GM23338 (cell line): Measurements from ENCODE around the gene MESD. TPM values are rescaled to one million over a fixed set of nuclear protein-coding genes. Genes with fewer than 3 reads are reported as not detected.

Experiments used
- ATAC-seq: fragments of 200-7000 bp; cut with Tn5 transposase; 3 replicates; pipeline ENCODE4 v1.9.1; 2020
- DNase-seq: peaks from one replicate; pipeline ENCODE4 v3.0.0-alpha.2; 2015; ENCODE audit warnings: low spot score
- H2AFZ ChIP-seq: fragments of 200-600 bp; sonication (generic); 2 replicates; pipeline ENCODE4 v1.8.0; 2016; ENCODE audit warnings: antibody characterized with exemption, mild to moderate bottlenecking, moderate library complexity
- H3F3A ChIP-seq: fragments of 200-600 bp; sonication (generic); replicated peaks from 2 replicates; pipeline ENCODE4 v1.8.0; 2017; ENCODE audit warnings: antibody characterized with exemption, mixed run types, low read depth
- H3K27ac ChIP-seq: fragments of 200-600 bp; sonication (generic); 2 replicates; pipeline ENCODE4 v1.6.1; 2016; ENCODE audit warnings: low read depth
- H3K27me3 ChIP-seq: fragments of 200-600 bp; sonication (generic); 2 replicates; pipeline ENCODE4 v1.8.0; 2016; ENCODE audit warnings: mild to moderate bottlenecking, mixed run types, moderate library complexity; ENCODE audit not compliant: insufficient read depth
- H3K36me3 ChIP-seq: fragments of 200-600 bp; sonication (generic); 2 replicates; pipeline ENCODE4 v1.8.0; 2016; ENCODE audit warnings: mild to moderate bottlenecking; ENCODE audit not compliant: insufficient read depth
- H3K4me1 ChIP-seq: fragments of 200-600 bp; sonication (generic); 2 replicates; pipeline ENCODE4 v1.8.0; 2016; ENCODE audit warnings: mild to moderate bottlenecking, moderate library complexity; ENCODE audit not compliant: insufficient read depth
- H3K4me2 ChIP-seq: fragments of 200-600 bp; sonication (generic); 2 replicates; pipeline ENCODE4 v1.7.1; 2017; ENCODE audit warnings: mixed run types
- H3K4me3 ChIP-seq: fragments of 200-600 bp; sonication (generic); 2 replicates; pipeline ENCODE4 v1.6.1; 2016; ENCODE audit warnings: mixed run types
- H3K79me2 ChIP-seq: fragments of 200-600 bp; sonication (generic); replicated peaks from 2 replicates; pipeline ENCODE4 v1.8.0; 2017; ENCODE audit warnings: mild to moderate bottlenecking; ENCODE audit not compliant: insufficient read depth
- H3K9me2 ChIP-seq: fragments of 200-600 bp; sonication (generic); 2 replicates; pipeline ENCODE4 v1.8.0; 2017; ENCODE audit not compliant: insufficient read depth
- H4K20me1 ChIP-seq: fragments of 200-600 bp; sonication (generic); replicated peaks from 2 replicates; pipeline ENCODE4 v1.8.0; 2017; ENCODE audit warnings: mild to moderate bottlenecking; ENCODE audit not compliant: insufficient read depth
- H3K27ac Mint-ChIP-seq: 2 replicates; pipeline ENCODE4 v1.8.0; 2020; ENCODE audit warnings: inconsistent platforms, mild to moderate bottlenecking, moderate library complexity, mixed read lengths
- H3K27me3 Mint-ChIP-seq: 3 replicates; pipeline ENCODE4 v1.8.0; 2022; ENCODE audit warnings: low read depth, mild to moderate bottlenecking, moderate library complexity, mixed read lengths, inconsistent platforms; ENCODE audit not compliant: insufficient read depth, poor library complexity
- H3K36me3 Mint-ChIP-seq: 3 replicates; pipeline ENCODE4 v1.8.0; 2021; ENCODE audit warnings: low read depth, mild to moderate bottlenecking, inconsistent platforms, moderate library complexity, mixed read lengths
- H3K4me1 Mint-ChIP-seq: 3 replicates; pipeline ENCODE4 v1.8.0; 2020; ENCODE audit warnings: mild to moderate bottlenecking, inconsistent platforms, mixed read lengths
- H3K4me3 Mint-ChIP-seq: 3 replicates; pipeline ENCODE4 v1.8.0; 2021; ENCODE audit warnings: moderate library complexity, mild to moderate bottlenecking, inconsistent platforms, mixed read lengths
- H3K9me3 Mint-ChIP-seq: 3 replicates; pipeline ENCODE4 v1.8.0; 2020; ENCODE audit warnings: moderate library complexity, mild to moderate bottlenecking, inconsistent platforms, mixed read lengths
- CREB1 ChIP-seq: fragments of 250-450 bp; sonication (Bioruptor Pico); IDR thresholded peaks from 2 replicates; pipeline ENCODE4 v1.5.0; 2020; ENCODE audit warnings: low read depth, mild to moderate bottlenecking, moderate library complexity
- EZH2 ChIP-seq: fragments of 200-600 bp; sonication (generic); IDR thresholded peaks from one replicate; pipeline ENCODE4 v1.8.0; 2017; ENCODE audit warnings: antibody characterized with exemption, mild to moderate bottlenecking, low read depth; ENCODE audit not compliant: unreplicated experiment
- EZH2phosphoT487 ChIP-seq: fragments of 200-600 bp; sonication (generic); IDR thresholded peaks from one replicate; pipeline ENCODE4 v1.8.1; 2018; ENCODE audit warnings: antibody characterized with exemption; ENCODE audit not compliant: unreplicated experiment
- JUNB ChIP-seq: IDR thresholded peaks from one replicate; pipeline ENCODE4 v1.6.1; 2016; ENCODE audit warnings: antibody characterized with exemption; ENCODE audit not compliant: unreplicated experiment
- NANOG ChIP-seq: IDR thresholded peaks from 2 replicates; pipeline ENCODE4 v1.6.1; 2016; ENCODE audit warnings: antibody characterized with exemption, borderline replicate concordance
- POLR2AphosphoS5 ChIP-seq: IDR thresholded peaks from 2 replicates; pipeline ENCODE4 v1.6.1; 2016; ENCODE audit warnings: antibody characterized with exemption, low read depth
- STAT1 ChIP-seq: IDR thresholded peaks from one replicate; pipeline ENCODE4 v1.6.1; 2016; ENCODE audit warnings: antibody characterized with exemption; ENCODE audit not compliant: unreplicated experiment
- ZNF114 ChIP-seq: fragments of 250-450 bp; sonication (Bioruptor Pico); IDR thresholded peaks from 2 replicates; pipeline ENCODE4 v1.5.0; 2020; ENCODE audit warnings: mild to moderate bottlenecking, moderate library complexity
- ZNF331 ChIP-seq: fragments of 250-450 bp; sonication (Bioruptor Pico); IDR thresholded peaks from 2 replicates; pipeline ENCODE4 v1.5.0; 2020; ENCODE audit warnings: low read depth, mild to moderate bottlenecking, moderate library complexity
- polyA plus RNA-seq: library from polyadenylated mRNA; unstranded; fragments of >200 nt; fragmentation: Nextera tagmentation; extraction: Ambion mirVana; gene quantifications from 2 replicates; pipeline ENCODE4 v1.2.1, GENCODE V29; 2016
- total RNA-seq: library from RNA; depleted of rRNA; stranded (reverse); fragments of >200 nt; shearing (Covaris generic); gene quantifications from 2 replicates; pipeline ENCODE4 v1.2.3, GENCODE V29; 2014
- TF ChIP-seq, protein P1 (sequence below), 2 experiments: fragments of 200-600 bp in 1 of 2; sonication (generic) in 1 of 2; conservative IDR thresholded peaks; 2 replicates each; pipeline versions ENCODE4 v1.5.1 to v1.6.1; 2016 to 2017; ENCODE audit warnings: antibody characterized with exemption in 2 of 2, low read depth in 2 of 2, mild to moderate bottlenecking in 2 of 2, moderate library complexity in 1 of 2
- TF ChIP-seq, protein P2 (sequence below): fragments of 250-450 bp; sonication (Bioruptor Pico); IDR thresholded peaks from 2 replicates; pipeline ENCODE4 v1.5.0; 2020; ENCODE audit warnings: mild to moderate bottlenecking, moderate library complexity
- TF ChIP-seq, protein P3 (sequence below): IDR thresholded peaks from 2 replicates; pipeline ENCODE4 v1.6.1; 2016; ENCODE audit warnings: antibody characterized with exemption
- TF ChIP-seq, protein P4 (sequence below): IDR thresholded peaks from one replicate; pipeline ENCODE4 v1.6.1; 2018; ENCODE audit warnings: antibody characterized with exemption; ENCODE audit not compliant: unreplicated experiment

MESD gene
- total and polyA plus RNA-seq, 2 experiments from 2014 or later: 25.6 to 52.7 TPM

DNA sequence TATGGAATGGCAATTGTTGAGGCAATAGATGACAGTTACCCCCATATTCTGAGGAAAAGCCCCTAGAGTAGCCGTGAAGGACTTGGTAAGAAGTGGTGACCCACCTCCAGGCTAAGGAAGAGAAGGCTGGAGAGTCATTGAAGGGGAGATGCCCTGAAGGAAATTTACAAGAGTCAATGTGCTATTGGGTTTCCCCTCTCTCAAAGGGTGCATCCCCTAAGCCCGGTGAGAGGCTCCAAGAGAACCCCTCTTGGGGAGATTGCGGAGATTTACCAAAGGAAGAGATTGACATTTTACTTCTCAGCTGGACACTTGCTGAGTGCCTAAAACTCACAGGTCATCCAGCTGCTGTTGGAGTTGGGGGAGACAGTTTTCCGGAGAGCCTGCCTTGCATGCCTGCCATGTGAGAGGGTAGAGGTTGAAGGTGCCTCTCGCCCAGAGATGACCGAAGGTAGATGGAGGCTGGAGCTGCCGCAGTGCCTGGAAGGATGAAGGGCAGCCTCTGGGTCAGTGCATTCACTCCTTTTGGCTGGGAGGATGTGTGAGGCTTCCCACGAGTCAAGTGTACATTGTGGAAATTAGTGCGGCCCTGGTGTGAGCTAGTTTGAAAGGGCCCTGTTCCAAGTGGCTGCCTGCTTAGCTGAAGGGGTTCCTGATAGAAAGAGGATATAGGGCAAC, 30.7 kb downstream of the MESD start:
- no peaks in the 10 kb centered on the region; the same call in 1 of the 2 replicates for H4K20me1 ChIP-seq
- no peaks in the 10 kb centered on the region for H3F3A ChIP-seq
- Mint-ChIP-seq H3K4me1 (peaks cover 28% of the 10 kb centered on the region), H3K9me3 (peaks cover 2% of the 10 kb centered on the region; the same call in 2 of the 3 replicates), H3K27ac (no peak overlapping the region), H3K27me3 (peaks cover 10% of the 10 kb centered on the region), H3K36me3 (peaks cover 27% of the 10 kb centered on the region), H3K4me3 (no peak overlapping the region)
- no peak overlapping the region for H3K4me3 ChIP-seq
- H3K36me3 ChIP-seq: no peaks in the 10 kb centered on the region; the same call in 1 of the 2 replicates
- DNase-seq: no peak
- peaks cover 11% of the 10 kb centered on the region for H3K4me1 ChIP-seq
- peaks cover 3% of the 10 kb centered on the region; the same call in 1 of the 2 replicates for H3K79me2 ChIP-seq
- no peak overlapping the region for H3K4me2 ChIP-seq
- no peak overlapping the region for H2AFZ ChIP-seq
- ATAC-seq: no peak
- no peak overlapping the region for H3K27ac ChIP-seq
- no peak for TF ChIP-seq ZNF331 (CRISPR knock-in tag)
- TF ChIP-seq EZH2phosphoT487: no peak
- TF ChIP-seq ZNF114 (CRISPR knock-in tag): no peak
- no peak for TF ChIP-seq STAT1
- TF ChIP-seq, protein P1, sequence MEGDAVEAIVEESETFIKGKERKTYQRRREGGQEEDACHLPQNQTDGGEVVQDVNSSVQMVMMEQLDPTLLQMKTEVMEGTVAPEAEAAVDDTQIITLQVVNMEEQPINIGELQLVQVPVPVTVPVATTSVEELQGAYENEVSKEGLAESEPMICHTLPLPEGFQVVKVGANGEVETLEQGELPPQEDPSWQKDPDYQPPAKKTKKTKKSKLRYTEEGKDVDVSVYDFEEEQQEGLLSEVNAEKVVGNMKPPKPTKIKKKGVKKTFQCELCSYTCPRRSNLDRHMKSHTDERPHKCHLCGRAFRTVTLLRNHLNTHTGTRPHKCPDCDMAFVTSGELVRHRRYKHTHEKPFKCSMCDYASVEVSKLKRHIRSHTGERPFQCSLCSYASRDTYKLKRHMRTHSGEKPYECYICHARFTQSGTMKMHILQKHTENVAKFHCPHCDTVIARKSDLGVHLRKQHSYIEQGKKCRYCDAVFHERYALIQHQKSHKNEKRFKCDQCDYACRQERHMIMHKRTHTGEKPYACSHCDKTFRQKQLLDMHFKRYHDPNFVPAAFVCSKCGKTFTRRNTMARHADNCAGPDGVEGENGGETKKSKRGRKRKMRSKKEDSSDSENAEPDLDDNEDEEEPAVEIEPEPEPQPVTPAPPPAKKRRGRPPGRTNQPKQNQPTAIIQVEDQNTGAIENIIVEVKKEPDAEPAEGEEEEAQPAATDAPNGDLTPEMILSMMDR (conservative IDR thresholded peaks at IDR 0.05; ENCODE audit: low read depth in 2 of 2): no peak
- no peak for TF ChIP-seq JUNB
- no peak for TF ChIP-seq POLR2AphosphoS5
- TF ChIP-seq, protein P2, sequence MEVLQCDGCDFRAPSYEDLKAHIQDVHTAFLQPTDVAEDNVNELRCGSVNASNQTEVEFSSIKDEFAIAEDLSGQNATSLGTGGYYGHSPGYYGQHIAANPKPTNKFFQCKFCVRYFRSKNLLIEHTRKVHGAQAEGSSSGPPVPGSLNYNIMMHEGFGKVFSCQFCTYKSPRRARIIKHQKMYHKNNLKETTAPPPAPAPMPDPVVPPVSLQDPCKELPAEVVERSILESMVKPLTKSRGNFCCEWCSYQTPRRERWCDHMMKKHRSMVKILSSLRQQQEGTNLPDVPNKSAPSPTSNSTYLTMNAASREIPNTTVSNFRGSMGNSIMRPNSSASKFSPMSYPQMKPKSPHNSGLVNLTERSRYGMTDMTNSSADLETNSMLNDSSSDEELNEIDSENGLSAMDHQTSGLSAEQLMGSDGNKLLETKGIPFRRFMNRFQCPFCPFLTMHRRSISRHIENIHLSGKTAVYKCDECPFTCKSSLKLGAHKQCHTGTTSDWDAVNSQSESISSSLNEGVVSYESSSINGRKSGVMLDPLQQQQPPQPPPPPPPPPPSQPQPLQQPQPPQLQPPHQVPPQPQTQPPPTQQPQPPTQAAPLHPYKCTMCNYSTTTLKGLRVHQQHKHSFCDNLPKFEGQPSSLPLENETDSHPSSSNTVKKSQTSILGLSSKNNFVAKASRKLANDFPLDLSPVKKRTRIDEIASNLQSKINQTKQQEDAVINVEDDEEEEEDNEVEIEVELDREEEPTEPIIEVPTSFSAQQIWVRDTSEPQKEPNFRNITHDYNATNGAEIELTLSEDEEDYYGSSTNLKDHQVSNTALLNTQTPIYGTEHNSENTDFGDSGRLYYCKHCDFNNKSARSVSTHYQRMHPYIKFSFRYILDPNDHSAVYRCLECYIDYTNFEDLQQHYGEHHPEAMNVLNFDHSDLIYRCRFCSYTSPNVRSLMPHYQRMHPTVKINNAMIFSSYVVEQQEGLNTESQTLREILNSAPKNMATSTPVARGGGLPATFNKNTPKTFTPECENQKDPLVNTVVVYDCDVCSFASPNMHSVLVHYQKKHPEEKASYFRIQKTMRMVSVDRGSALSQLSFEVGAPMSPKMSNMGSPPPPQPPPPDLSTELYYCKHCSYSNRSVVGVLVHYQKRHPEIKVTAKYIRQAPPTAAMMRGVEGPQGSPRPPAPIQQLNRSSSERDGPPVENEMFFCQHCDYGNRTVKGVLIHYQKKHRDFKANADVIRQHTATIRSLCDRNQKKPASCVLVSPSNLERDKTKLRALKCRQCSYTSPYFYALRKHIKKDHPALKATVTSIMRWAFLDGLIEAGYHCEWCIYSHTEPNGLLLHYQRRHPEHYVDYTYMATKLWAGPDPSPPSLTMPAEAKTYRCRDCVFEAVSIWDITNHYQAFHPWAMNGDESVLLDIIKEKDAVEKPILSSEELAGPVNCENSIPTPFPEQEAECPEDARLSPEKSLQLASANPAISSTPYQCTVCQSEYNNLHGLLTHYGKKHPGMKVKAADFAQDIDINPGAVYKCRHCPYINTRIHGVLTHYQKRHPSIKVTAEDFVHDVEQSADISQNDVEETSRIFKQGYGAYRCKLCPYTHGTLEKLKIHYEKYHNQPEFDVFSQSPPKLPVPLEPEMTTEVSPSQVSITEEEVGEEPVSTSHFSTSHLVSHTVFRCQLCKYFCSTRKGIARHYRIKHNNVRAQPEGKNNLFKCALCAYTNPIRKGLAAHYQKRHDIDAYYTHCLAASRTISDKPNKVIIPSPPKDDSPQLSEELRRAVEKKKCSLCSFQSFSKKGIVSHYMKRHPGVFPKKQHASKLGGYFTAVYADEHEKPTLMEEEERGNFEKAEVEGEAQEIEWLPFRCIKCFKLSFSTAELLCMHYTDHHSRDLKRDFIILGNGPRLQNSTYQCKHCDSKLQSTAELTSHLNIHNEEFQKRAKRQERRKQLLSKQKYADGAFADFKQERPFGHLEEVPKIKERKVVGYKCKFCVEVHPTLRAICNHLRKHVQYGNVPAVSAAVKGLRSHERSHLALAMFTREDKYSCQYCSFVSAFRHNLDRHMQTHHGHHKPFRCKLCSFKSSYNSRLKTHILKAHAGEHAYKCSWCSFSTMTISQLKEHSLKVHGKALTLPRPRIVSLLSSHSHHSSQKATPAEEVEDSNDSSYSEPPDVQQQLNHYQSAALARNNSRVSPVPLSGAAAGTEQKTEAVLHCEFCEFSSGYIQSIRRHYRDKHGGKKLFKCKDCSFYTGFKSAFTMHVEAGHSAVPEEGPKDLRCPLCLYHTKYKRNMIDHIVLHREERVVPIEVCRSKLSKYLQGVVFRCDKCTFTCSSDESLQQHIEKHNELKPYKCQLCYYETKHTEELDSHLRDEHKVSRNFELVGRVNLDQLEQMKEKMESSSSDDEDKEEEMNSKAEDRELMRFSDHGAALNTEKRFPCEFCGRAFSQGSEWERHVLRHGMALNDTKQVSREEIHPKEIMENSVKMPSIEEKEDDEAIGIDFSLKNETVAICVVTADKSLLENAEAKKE (CRISPR knock-in tag): no peak
- TF ChIP-seq, protein P3, sequence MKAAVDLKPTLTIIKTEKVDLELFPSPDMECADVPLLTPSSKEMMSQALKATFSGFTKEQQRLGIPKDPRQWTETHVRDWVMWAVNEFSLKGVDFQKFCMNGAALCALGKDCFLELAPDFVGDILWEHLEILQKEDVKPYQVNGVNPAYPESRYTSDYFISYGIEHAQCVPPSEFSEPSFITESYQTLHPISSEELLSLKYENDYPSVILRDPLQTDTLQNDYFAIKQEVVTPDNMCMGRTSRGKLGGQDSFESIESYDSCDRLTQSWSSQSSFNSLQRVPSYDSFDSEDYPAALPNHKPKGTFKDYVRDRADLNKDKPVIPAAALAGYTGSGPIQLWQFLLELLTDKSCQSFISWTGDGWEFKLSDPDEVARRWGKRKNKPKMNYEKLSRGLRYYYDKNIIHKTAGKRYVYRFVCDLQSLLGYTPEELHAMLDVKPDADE: no peak
- no peak for TF ChIP-seq NANOG
- TF ChIP-seq EZH2: no peak
- TF ChIP-seq CREB1: no peak
- TF ChIP-seq, protein P4, sequence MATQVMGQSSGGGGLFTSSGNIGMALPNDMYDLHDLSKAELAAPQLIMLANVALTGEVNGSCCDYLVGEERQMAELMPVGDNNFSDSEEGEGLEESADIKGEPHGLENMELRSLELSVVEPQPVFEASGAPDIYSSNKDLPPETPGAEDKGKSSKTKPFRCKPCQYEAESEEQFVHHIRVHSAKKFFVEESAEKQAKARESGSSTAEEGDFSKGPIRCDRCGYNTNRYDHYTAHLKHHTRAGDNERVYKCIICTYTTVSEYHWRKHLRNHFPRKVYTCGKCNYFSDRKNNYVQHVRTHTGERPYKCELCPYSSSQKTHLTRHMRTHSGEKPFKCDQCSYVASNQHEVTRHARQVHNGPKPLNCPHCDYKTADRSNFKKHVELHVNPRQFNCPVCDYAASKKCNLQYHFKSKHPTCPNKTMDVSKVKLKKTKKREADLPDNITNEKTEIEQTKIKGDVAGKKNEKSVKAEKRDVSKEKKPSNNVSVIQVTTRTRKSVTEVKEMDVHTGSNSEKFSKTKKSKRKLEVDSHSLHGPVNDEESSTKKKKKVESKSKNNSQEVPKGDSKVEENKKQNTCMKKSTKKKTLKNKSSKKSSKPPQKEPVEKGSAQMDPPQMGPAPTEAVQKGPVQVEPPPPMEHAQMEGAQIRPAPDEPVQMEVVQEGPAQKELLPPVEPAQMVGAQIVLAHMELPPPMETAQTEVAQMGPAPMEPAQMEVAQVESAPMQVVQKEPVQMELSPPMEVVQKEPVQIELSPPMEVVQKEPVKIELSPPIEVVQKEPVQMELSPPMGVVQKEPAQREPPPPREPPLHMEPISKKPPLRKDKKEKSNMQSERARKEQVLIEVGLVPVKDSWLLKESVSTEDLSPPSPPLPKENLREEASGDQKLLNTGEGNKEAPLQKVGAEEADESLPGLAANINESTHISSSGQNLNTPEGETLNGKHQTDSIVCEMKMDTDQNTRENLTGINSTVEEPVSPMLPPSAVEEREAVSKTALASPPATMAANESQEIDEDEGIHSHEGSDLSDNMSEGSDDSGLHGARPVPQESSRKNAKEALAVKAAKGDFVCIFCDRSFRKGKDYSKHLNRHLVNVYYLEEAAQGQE: no peak
- H3K9me2 ChIP-seq: no peaks in the 10 kb centered on the region
- no peaks in the 10 kb centered on the region for H3K27me3 ChIP-seq
